Stimulated activated naive CD8-positive, alpha-beta T cell treated with anti-CD3 and anti-CD28 coated beads, Interleukin-15, amount 100 ng/mL, for 72 hours (primary cell): ENCODE data around the gene OR11A1.
"Not testable (repeated sequence)": the region's sequence is repeated elsewhere in the genome, so short reads cannot be mapped to it uniquely, and the experiment has no call there.

Experiments used
- ATAC-seq: fragments of 150-1000 bp; cut with Tn5 transposase; 2 replicates; pipeline ENCODE4 v1.10.0; 2021; ENCODE audit warnings: mild to moderate bottlenecking, moderate library complexity
- DNase-seq, 2 donors: peaks; one replicate each; pipeline ENCODE4 v3.0.0; 2021 to 2022
- H3K27ac Mint-ChIP-seq, 2 donors: one replicate each; pipeline ENCODE4 v1.8.0; 2022; ENCODE audit warnings: mild to moderate bottlenecking in 2 of 2, mixed read lengths in 2 of 2, moderate library complexity in 2 of 2
- H3K27me3 Mint-ChIP-seq: one replicate; pipeline ENCODE4 v1.8.0; 2022; ENCODE audit warnings: mixed read lengths
- H3K4me1 Mint-ChIP-seq: one replicate; pipeline ENCODE4 v1.8.0; 2022; ENCODE audit warnings: mild to moderate bottlenecking, mixed read lengths
- H3K4me3 Mint-ChIP-seq, 2 donors: one replicate each; pipeline ENCODE4 v1.8.0; 2022; ENCODE audit warnings: mild to moderate bottlenecking in 2 of 2, mixed read lengths in 2 of 2, moderate library complexity in 1 of 2
- H3K9me3 Mint-ChIP-seq, 2 donors: one replicate each; pipeline ENCODE4 v1.8.0; 2022; ENCODE audit warnings: mixed read lengths in 2 of 2

Gene OR11A1

DNA sequence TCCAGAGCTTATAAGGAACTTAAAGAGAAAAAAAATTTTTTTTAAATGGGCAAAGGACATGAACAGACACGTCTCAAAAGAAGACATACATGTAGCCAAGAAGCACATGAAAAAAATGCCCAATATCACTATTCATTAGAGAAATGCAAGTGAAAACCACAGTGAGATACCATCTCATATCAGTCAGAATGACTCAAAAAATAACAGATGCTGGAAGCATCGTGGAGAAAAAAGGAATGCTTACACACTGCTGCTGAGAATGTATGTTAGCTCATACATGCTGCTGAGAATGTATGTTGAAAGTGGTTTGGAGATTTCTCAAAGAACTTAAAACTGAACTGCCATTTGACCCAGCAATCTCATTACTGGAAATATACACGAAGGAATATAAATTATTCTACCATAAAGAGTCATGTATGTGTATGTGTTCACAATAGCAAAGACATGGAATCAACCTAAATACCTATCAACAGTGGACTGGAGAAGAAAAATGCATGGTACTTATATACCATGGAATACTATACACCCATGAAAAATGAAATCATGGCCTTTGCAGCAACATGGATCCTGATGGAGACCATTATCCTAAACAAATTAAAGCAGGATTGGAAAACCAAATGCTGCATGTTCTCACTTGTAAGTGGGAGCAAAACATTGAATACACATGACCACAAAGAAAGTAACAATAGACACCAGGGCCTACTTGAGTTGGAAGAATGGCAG is 5.2 kb downstream of the OR11A1 start:
- peaks cover 51% of the 10 kb centered on the region for H3K27me3 Mint-ChIP-seq
- ATAC-seq (no peak), DNase-seq (no peak)
- H3K27ac Mint-ChIP-seq: no peak overlapping the region
- H3K4me1 Mint-ChIP-seq: no peaks in the 10 kb centered on the region
- no peaks in the 10 kb centered on the region for H3K9me3 Mint-ChIP-seq
- no peak overlapping the region for H3K4me3 Mint-ChIP-seq

DNA sequence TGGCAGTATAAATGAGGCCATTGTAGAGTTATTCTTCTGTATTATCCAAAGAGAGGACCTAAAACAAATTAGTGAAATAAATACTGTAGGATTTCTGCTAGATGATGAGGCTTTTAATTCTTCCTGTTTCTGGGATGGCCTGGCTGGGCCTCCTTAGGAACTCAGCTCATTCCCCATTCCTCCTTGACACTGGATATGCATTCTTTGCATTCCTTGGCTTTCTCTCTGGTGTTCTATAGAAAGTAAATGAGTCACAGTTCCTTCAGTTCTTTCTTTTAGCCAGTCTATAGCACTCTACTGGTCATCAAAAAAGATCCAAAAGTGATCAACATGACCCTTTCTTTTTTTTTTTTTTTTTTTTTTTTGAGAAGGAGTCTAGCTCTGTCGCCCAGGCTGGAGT is 9.2 kb downstream of the OR11A1 start:
- no peak overlapping the region for H3K27ac Mint-ChIP-seq
- peaks cover 9 to 16% of the 10 kb centered on the region in 2 donors for H3K9me3 Mint-ChIP-seq
- H3K4me1 Mint-ChIP-seq: no peaks in the 10 kb centered on the region
- DNase-seq (no peak), ATAC-seq (no peak)
- no peak overlapping the region for H3K4me3 Mint-ChIP-seq
- H3K27me3 Mint-ChIP-seq: peaks cover 74% of the 10 kb centered on the region

DNA sequence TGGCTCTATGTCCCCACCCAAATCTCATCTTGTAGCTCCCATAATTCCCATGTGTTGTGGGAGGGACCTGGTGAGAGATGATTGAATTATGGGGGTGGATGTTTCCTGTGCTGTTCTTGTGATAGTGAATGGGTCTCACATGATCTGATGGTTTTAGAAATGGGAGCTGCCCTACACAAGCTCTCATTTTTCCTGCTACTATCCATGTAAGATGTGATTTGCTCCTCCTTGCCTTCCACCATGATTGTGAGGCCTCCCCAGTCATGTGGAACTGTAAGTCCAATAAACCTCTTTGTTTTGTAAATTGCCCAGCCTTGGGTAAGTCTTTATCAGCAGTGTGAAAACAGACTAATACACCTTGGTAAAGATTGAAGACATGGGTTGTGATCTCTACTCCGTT is 12.8 kb downstream of the OR11A1 start:
- not testable (repeated sequence) for H3K4me3 Mint-ChIP-seq, H3K27ac Mint-ChIP-seq, H3K4me1 Mint-ChIP-seq, DNase-seq, ATAC-seq
- Mint-ChIP-seq H3K27me3 (peaks cover 64% of the 10 kb centered on the region), H3K9me3 (peaks cover 9 to 16% of the 10 kb centered on the region in 2 donors)

DNA sequence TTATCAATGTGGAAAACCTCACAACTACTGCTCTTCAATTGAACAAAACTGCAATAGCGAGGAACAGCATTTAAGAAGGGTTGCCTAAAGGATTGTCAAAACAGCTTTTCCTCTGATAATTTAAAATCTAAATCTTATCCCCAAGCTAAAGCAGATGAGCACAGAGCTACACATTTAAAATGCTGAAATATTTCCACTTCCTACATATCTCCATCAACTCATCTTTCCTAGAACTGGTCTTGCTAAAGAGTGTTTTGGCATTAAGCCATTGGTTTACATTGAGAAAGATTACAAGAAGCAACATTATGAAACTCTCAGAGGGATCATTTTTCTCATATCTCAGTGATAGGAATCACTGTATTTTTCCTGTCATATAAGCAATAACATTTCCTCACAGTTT is 14.2 kb downstream of the OR11A1 start:
- Mint-ChIP-seq H3K27ac (no peak overlapping the region), H3K4me1 (no peaks in the 10 kb centered on the region), H3K9me3 (peaks cover 9 to 16% of the 10 kb centered on the region in 2 donors), H3K27me3 (peaks cover 58% of the 10 kb centered on the region), H3K4me3 (no peak overlapping the region)
- DNase-seq (no peak), ATAC-seq (no peak)

DNA sequence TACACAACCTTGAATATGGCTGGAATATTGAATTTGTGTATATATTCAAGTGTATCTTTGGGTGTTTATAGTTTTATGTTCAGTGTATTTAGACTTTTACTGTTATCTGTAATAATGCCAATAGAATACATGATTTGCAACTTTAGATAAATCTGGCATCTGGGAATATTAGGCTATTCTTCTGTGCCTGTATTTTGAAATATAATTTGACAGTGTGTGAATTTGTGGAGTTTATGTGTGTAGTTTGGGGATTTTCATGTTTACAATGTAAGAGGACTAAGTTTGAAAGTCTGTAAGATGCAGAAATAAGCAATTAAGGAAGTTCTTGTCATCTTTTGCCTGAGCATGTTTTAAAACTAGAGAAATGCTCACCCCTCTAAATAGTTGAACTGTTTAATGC is 17.9 kb downstream of the OR11A1 start, which contains the start of gene OR10C1:
Gene OR10C1, plus strand, starts transcription at position 301 of the 400 bp plus-strand sequence. CDS start 710 bp downstream, outside the sequence.
- Mint-ChIP-seq H3K27ac (no peak within 1 kb of the TSS), H3K4me1 (no peaks in the 10 kb centered on the region), H3K4me3 (no peak within 1 kb of the TSS), H3K27me3 (peaks cover 41% of the 10 kb centered on the region), H3K9me3 (peaks cover 0 to 10% of the 10 kb centered on the region in 2 donors)
- ATAC-seq: no peak
- no peak for DNase-seq

DNA sequence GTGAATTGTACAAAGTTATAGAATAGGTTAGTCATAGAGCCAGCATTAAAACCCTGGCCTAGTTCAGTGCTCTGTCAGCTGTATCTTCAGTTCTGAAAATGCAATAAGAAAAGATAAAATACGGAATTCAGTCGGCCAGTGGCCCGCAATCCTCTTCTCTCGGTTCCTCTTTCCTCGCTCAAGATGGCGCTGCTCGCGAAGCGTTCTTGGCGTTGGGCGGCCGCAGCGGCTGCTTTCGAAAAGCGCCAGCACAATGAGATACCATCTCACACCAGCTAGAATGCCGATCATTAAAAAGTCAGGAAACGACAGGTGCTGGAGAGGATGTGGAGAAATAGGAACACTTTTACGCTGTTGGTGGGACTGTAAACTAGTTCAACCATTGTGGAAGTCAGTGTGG is 20.1 kb downstream of the OR11A1 start:
- H3K9me3 Mint-ChIP-seq, H3K4me3 Mint-ChIP-seq, H3K4me1 Mint-ChIP-seq, DNase-seq, H3K27ac Mint-ChIP-seq, ATAC-seq: not testable (repeated sequence)
- H3K27me3 Mint-ChIP-seq: peaks cover 59% of the 10 kb centered on the region

DNA sequence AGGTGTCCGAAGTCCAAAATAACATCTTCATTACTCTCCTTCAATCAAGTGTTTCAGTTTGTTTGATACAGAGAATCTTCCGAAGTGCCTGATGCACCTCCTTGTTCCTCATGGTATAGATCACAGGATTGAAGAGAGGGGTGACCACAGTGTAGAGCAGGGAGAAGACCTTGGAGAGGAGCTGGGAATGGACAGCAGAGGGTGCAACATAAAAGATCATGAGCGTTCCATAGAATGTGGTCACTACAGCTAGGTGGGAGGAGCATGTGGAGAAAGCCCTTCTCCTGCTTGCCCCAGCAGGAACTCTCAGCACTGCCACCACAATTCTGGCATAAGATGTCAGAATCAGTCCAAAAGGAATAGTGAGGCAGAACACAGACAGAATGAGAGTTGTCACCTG is 30.2 kb downstream of the OR11A1 start:
- Mint-ChIP-seq H3K9me3 (no peaks in the 10 kb centered on the region), H3K27ac (no peak overlapping the region), H3K4me3 (no peak overlapping the region), H3K27me3 (peaks cover 33% of the 10 kb centered on the region), H3K4me1 (no peaks in the 10 kb centered on the region)
- DNase-seq (no peak), ATAC-seq (no peak)

DNA sequence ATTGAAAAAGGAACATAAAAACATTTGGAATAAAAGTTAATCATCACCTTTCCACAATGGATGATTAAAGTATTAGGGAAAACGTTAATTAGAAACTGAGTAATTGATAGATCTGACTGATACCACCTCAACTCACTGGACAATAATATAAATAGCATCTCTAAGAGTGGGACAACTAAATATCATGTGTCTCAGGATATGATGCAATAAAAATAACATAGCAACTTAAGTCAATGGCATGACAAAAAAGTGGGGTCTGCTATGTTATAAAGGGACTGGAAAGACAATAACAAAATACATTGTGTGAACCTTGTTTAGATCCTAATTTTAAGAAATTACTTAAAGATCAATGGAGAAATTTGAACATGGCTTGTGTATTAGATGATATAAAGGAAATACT is 31.8 kb downstream of the OR11A1 start:
- H3K27me3 Mint-ChIP-seq: peaks cover 44% of the 10 kb centered on the region
- no peaks in the 10 kb centered on the region for H3K9me3 Mint-ChIP-seq
- no peaks in the 10 kb centered on the region for H3K4me1 Mint-ChIP-seq
- no peak overlapping the region for H3K27ac Mint-ChIP-seq
- H3K4me3 Mint-ChIP-seq: no peak overlapping the region
- DNase-seq: no peak
- no peak for ATAC-seq

DNA sequence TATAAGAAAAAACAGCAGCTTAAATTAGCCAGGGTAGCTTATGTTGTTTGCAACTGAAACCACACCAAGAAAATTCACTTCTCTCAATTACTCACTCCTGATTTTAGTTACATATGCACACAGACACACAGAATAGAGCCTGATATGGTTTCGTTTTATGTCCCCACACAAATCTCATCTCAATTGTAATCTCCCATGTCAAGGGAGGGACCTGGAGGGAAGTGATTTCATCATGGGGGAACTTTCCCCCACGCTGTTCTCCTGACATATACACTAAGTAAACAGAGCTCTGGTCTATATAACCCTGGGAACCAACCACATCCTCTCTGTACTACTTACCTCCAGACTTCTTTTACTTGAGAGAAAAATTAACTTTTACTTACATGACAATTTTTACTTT is 32.3 kb downstream of the OR11A1 start:
- DNase-seq: peak in 1 of 2 donors; percentile 12
- Mint-ChIP-seq H3K9me3 (no peaks in the 10 kb centered on the region), H3K4me3 (no peak overlapping the region), H3K27me3 (peaks cover 44% of the 10 kb centered on the region), H3K4me1 (no peaks in the 10 kb centered on the region), H3K27ac (no peak overlapping the region)
- peak; percentile 84 for ATAC-seq

DNA sequence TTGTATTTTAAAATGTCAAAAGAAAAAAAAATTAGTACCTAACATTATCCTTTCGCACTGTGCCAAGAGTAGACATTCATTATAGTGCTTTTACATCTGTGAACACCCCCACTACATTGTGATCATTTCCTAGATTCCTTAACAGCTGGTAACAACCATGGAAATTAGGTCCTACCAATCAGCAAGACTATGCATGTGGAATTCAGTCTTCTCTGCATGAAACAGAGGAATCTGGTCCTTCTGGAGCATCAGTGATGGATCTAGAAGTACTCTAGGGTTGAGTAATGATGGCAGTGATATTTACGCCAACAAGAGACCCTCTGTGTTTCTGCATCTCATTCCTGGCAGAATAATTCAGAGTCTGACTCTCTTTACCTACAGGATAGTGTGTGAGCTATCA is 32.7 kb downstream of the OR11A1 start:
- H3K9me3 Mint-ChIP-seq: no peaks in the 10 kb centered on the region
- ATAC-seq: no peak
- no peak overlapping the region for H3K27ac Mint-ChIP-seq
- no peaks in the 10 kb centered on the region for H3K4me1 Mint-ChIP-seq
- no peak for DNase-seq
- peaks cover 44% of the 10 kb centered on the region for H3K27me3 Mint-ChIP-seq
- H3K4me3 Mint-ChIP-seq: no peak overlapping the region

DNA sequence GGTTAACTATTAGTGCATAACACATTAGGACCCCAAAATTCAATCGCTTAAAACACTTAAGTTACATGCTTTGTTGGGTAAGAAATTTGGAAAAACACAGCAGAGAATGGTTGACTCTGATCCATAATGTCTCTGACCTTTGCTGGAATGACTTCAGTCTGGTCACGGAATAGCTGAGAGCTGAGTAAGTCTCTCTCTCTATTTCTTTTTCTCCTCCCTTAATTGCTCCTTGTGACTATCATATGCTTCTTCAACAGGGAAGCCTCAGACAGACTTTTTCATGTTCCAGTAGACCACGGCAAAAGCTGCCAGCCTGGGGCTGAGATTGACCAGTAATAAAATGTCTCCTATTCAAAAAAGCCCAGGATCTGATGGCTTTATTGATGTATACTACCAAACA is 37.4 kb downstream of the OR11A1 start:
- no peaks in the 10 kb centered on the region for H3K4me1 Mint-ChIP-seq
- H3K27ac Mint-ChIP-seq: no peak overlapping the region
- ATAC-seq (no peak), DNase-seq (no peak)
- H3K4me3 Mint-ChIP-seq: no peak overlapping the region
- no peaks in the 10 kb centered on the region for H3K9me3 Mint-ChIP-seq
- peaks cover 30% of the 10 kb centered on the region for H3K27me3 Mint-ChIP-seq

DNA sequence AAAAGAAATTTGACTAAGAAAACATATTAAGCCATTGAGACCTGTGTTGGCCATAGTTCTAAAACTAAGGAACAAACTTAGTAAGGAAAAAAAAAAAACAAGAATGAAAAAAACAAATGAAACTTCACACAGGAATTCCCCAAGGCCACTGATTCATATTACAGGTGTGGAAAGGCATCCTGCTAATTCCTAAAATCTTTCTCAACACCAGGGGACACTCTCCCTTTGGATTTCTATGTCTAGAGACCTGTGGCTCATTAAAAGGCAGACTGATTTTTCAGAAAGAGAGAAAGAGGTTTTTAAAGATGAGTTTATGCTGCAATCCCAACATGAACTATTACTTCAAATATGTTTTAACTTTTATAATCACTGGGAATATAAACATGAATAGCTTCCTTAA is 42.3 kb downstream of the OR11A1 start, which contains the start of gene OR12D1:
Gene OR12D1, plus strand, starts transcription at position 341 of the 400 bp plus-strand sequence.
- Mint-ChIP-seq H3K27me3 (peaks cover 44% of the 10 kb centered on the region), H3K9me3 (peaks cover 22 to 30% of the 10 kb centered on the region in 2 donors), H3K4me1 (no peaks in the 10 kb centered on the region), H3K27ac (no peak within 1 kb of the TSS), H3K4me3 (no peak within 1 kb of the TSS)
- no peak for ATAC-seq
- no peak for DNase-seq

DNA sequence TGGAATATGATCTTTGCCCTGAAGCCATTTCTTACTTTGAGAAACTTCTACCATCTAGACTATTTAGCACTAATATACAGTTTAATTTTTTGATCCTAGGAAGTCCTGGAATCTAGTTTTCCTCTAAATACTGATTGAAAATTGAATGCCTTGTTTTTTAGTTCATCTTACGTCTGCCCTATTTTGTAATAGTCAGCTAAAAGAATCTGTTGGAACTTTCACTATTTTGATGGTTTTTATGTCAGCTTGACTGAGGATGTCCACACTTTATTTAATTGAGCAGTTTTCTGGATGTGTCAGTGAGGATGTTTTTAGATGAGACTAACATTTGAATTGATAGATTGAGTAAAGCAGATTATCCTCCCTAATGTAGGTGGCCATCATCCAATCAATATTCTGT is 53.1 kb downstream of the OR11A1 start:
- no peak for ATAC-seq
- Mint-ChIP-seq H3K27ac (no peak overlapping the region), H3K4me1 (no peaks in the 10 kb centered on the region), H3K9me3 (peaks cover 0 to 5% of the 10 kb centered on the region in 2 donors), H3K4me3 (no peak overlapping the region), H3K27me3 (peaks cover 52% of the 10 kb centered on the region)
- no peak for DNase-seq

DNA sequence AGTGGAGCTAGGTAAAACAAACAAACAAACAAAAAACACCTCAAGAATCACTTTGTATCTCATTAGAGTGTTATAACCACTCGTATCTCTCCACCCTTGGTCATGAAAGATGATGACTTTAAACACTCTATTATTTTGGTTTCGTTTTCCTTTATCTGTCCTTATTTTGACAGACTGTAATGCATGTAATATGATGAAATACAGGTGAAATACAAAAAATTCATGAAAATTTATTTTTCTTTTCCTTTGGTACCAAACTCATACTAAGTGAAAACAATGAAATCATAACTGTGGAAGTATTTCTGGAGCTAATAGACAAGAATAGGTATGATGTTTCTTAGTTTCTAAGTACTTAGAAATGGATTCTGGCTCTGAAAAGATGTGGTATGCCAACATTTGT is 57.3 kb downstream of the OR11A1 start:
- Mint-ChIP-seq H3K9me3 (no peaks in the 10 kb centered on the region), H3K27me3 (peaks cover 57% of the 10 kb centered on the region), H3K4me1 (no peaks in the 10 kb centered on the region), H3K4me3 (no peak overlapping the region), H3K27ac (no peak overlapping the region)
- DNase-seq: no peak
- no peak for ATAC-seq

DNA sequence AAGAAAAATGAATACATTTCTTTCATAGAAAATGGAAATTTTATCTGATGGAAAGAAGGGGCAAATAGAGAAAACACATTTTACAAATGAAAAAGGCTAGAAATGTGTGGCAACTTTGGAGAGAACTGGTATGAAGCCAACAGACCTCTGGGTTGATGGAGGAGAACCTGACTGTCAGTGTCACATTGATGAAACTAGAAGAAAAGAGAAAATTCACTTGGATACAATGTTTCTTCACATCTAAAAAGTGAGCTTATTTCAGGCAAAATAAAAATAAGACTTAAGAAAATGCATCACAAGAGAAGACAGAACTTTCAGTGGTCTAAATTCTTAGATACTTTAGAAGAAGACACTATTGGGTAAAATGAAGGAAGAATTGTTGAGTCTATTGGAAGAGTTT is 61.5 kb downstream of the OR11A1 start, which contains the start of gene OR12D2:
Gene OR12D2, plus strand, starts transcription at position 301 of the 400 bp plus-strand sequence. CDS start 1,069 bp downstream, outside the sequence.
- DNase-seq (no peak), ATAC-seq (no peak)
- no peak within 1 kb of the TSS for H3K4me3 Mint-ChIP-seq
- H3K4me1 Mint-ChIP-seq: no peaks in the 10 kb centered on the region
- H3K27me3 Mint-ChIP-seq: peaks cover 57% of the 10 kb centered on the region
- H3K9me3 Mint-ChIP-seq: no peaks in the 10 kb centered on the region
- no peak within 1 kb of the TSS for H3K27ac Mint-ChIP-seq

DNA sequence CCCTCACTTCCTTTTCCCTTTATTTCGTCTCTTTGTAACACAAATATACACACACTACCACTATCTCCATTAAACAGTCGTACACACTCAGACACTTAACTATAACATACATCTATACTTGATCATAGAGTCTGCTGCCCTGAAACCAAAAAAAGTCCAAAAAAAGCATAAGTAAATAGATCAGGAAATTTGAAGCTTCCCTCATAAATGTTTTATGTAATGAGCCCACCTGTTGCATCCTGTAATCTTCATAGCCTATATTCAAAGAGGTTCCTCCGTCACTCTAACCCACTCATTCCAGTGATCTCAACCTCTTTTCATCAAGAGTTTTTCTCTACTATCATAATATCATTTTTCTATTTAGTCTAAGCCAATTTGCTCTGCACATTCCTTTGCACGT is 68.3 kb downstream of the OR11A1 start:
- Mint-ChIP-seq H3K4me1 (no peaks in the 10 kb centered on the region), H3K27me3 (peaks cover 46% of the 10 kb centered on the region), H3K9me3 (no peaks in the 10 kb centered on the region), H3K27ac (no peak overlapping the region), H3K4me3 (no peak overlapping the region)
- ATAC-seq: no peak
- no peak for DNase-seq

DNA sequence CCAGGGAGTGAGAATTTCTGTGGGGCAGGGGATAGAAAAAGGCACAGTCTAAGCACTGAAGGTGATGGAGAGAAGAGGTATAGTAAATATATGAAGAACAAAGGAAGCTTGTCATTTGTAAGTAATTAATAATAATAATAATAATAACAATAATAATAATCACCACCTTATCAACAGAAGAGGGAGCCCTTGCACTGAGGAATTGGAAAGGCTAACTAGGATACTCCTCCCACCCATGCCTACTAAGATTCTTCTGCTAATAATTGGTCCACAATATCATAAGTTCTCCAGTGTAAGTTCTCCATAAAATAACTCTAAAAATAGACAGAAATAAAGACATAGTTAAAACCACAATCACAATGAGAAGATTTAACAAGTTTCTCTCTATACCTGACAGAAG is 80.9 kb downstream of the OR11A1 start:
- ATAC-seq: no peak
- no peak overlapping the region for H3K4me3 Mint-ChIP-seq
- H3K27ac Mint-ChIP-seq: no peak overlapping the region
- DNase-seq: no peak
- no peaks in the 10 kb centered on the region for H3K4me1 Mint-ChIP-seq
- H3K9me3 Mint-ChIP-seq: no peaks in the 10 kb centered on the region
- peaks cover 25% of the 10 kb centered on the region for H3K27me3 Mint-ChIP-seq
